SH-SY5Y (cell line): ENCODE data around the gene GPR139.

ENCODE experiments used
- GATA2 ChIP-seq: IDR thresholded peaks from 2 replicates; pipeline ENCODE4 v1.6.1; 2011; ENCODE audit warnings: mild to moderate bottlenecking, low read depth, low read length
- GATA3 ChIP-seq: IDR thresholded peaks from 2 replicates; pipeline ENCODE4 v1.6.1; 2011; ENCODE audit warnings: low read depth, mild to moderate bottlenecking, low read length, moderate library complexity

Gene GPR139

DNA sequence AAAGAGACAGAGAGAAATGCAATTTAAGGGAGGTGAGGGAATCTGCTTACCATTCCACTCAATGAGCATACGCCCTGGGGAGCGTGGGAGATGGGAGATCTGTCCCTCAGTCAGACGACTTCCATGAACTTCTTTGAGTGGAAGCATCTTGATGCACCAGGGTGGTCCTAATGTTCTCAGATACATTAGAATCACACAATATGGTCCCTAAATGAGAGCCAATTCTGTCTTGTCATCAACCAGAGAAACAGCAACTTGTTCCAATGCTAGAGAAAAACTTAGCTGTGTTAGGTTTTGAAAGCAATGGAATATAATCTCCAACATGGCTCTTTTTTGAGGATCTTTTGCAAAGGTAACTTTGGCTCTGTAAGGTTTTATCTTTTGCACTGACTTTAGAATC is 44.1 kb downstream of the GPR139 start:
- TF ChIP-seq GATA3 (no peak), GATA2 (no peak)

DNA sequence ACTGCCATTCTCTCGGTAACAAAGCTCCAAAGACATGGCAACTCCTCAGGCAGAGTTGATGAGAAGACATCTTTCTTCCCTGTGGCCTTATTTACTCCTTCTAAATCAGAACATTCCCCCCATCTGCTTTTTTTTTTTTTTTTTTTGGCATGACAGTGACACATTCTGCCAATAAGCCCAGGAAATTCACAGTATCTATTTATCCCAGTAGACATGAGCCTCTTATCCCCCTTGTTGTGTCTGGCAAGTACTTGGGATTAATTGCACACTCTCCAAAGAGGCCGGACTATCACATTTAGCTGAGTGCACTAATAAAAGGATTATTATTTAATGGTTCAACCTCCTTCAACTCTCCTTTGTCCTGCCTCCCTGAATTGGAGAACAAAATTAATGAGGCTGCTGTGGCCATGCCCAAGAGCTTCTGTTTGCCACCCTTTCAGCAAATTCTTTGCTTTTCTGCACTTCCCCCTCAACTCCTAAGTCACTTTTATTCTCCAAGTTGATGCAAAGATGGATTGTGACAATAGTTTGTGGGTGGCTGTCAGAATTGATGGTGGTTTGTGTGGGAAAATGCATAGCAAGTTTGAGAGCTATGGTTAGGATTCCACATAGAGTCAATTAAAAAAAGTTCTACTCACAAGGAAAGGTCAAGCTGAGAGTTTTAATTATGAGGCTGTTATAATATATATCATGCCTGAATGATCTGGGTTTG is 47.2 kb downstream of the GPR139 start:
- TF ChIP-seq GATA2 (no peak), GATA3 (no peak)

DNA sequence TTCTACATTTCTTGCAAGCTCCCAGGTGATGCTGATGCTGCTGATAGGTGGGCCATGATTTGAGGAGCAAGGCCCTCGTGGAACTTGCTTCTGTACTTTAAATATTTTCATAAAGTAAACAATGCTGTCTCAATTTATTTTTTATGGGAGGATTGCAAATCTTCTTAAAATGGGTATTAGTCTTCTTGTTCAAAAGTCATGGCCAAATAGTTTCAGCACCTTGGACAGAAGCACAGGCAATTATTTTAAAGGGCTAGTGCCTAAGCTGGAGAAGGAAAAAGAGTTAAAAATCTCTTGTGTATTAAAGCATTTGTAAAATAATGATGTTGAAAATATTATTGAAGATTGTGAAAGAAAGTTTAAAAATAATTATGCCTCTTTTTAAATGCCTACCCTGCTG is 50.5 kb downstream of the GPR139 start:
- TF ChIP-seq GATA2 (no peak), GATA3 (no peak)

DNA sequence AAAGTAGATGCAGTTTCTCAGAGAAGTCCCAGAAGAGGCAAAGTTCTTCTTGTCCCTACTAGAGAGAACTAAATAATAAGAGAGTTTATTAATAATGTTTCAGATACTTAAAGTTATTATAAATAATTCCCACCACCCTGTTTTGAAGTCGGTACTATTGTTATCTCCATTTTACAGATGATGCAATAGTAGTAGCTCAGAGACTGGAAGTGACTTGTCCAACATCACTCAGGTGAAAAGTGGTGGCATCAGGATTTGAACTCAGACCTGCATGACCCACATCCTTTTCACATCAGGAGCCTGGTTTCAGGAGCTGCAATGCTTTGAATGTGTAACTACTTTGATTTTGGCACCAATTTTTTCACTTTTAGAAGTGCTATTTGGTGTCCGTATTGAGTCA is 52.7 kb downstream of the GPR139 start:
- no peak for TF ChIP-seq GATA2
- no peak for TF ChIP-seq GATA3

DNA sequence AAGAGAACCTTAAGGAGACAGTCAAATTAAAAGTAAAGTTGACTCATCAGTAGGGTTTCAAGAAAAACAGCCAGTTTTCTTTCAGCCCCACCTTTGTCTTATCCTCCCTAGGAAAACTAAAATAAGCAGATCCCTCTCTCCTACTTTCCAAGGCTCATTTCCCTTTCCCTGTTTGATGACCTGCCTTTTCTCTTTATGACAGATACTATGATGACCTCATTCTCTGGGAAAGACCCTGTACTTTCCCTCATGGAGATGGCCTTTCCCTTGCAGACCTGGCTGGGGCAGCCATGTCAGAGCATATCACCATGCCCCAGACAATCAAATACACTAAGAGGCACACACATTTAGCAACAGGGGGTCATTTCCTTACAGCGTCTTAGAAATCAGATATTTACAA is 53.6 kb downstream of the GPR139 start:
- TF ChIP-seq GATA2 (no peak), GATA3 (no peak)

DNA sequence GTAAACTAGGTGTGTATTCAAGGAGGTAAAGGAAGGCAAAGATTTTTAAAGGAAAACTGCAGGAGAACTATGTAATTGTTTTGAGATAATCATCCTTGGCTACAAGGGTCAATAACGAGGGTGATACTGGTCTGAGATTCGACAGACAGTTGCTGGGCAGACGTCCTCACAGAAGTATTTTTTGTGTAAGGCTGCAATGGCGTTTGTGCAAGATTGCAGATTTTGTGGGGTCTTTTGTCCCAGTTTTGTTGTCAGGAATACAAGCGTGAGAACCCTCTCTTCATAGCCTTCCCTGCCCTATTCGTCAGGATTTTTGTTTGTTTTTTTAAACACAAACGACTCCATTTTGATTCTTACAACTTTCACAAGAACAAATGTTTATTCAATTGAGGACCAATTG is 57.5 kb downstream of the GPR139 start:
- TF ChIP-seq GATA3, result no peak
- no peak for TF ChIP-seq GATA2

DNA sequence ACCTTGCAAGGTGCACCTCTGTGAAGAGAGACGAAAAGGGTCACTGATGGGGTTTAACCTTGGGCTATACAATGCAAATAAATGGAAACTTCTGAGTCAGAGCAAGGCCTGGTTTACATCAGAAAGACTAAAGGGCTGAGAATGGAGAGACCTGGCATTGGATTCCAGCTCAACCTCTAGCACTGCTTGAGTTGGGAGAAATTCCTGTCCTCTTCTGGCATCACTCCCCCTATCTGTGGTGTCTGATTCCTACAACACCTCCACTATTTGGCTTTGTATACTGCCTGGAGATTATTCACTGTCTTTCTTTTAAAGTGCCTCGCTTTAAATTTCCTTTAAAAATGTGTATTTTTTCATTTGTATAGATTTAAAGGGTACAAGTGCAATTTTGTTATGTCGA is 68.8 kb downstream of the GPR139 start:
- TF ChIP-seq GATA2 (no peak), GATA3 (no peak)

DNA sequence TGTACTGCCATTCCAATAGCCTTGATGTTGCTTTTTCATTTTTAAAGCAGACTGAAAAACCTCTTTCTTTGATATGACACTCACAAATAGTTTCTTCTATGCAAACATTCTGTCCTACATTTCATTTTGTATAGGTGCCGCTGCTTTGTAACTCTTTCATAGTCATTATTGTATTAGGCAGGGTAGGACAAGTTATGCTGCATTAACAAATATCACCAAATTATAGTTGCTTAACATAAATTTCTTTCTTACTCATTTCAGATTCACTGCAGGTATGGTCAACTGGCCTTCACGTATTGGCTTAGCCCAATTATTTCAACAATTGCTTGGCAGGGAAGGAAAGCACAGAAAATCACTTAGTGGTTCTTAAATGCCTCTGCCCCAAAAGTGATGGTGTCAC is 70.8 kb downstream of the GPR139 start:
- TF ChIP-seq GATA3 (no peak), GATA2 (no peak)

DNA sequence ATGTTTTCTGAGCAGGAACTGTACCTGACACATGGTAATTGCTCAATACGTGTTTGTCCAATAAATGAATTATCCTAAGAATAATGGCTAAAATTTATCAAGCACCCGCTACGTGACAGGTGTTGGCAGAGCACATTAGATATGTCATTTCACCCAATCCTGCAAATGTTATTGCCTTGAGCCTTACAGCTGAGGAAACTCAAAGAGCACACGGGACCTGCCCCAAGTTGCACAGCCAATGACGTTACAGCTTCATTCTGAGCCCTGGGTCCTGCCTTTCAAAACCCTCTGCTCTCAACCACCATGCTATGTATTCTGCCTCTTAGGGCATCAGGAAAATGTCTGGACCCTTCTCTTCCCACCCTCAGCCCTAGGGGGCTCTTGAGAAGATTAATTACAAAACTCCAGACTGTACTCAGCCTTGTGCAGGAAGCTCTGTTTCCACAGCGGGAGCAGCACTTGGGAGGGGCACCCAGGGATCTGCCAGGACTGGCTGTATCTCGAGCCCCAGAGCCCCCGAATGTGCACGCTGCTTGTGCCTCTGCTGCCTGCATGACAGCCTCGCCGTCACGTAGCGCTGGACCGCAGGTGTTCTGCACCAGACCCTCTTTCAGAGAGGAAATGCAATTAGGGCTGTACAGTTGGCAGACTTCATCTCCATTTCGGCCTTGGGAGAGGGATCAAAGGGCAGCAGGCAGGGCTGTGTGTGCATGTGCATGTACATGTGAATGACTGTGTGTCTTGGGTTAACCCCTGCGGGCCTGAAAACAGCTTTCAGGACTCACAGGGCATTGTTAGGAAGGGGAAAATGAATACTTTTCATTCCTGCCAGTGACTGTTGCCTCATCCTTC is 71.6 kb downstream of the GPR139 start:
- TF ChIP-seq GATA2, result no peak
- TF ChIP-seq GATA3, result no peak

DNA sequence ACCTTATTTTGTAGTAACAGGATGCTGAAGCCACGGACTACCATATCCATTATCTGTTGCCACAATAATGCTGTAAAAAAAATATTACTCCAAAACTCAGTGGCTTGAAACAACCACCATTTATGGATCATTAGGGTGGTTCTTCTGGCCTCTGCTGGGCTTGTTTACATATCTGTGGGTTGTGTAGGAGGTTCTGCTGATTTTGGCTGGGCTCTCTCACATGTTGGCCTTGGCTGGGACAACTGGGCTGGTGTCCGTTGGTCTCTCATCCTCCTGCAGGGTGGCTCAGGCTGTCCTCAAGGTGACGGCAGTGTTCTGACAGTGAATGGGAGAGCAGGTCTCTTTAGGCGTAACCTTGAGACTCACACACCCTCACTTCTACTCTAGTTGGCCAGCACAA is 76.0 kb downstream of the GPR139 start:
- TF ChIP-seq GATA3 (no peak), GATA2 (no peak)

DNA sequence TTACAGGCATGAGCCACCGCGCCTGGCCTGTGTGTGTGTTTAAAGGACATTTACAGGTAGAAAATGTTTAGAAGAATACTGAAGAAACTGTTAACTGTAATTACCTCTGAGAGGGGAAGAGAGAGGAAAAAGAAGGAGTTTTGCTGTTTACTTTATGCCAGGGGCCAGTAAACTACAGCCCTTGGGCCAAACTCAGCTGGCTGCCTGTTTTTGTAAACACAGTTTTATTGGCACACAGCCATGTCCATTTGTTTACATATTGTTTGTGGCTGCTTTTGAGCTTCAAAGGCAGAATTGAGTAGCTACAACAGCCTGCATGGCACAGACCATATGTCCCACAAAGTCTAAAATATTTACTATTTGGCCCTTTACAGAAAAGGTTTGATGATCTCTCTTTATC is 76.4 kb downstream of the GPR139 start:
- no peak for TF ChIP-seq GATA3
- TF ChIP-seq GATA2, result no peak

DNA sequence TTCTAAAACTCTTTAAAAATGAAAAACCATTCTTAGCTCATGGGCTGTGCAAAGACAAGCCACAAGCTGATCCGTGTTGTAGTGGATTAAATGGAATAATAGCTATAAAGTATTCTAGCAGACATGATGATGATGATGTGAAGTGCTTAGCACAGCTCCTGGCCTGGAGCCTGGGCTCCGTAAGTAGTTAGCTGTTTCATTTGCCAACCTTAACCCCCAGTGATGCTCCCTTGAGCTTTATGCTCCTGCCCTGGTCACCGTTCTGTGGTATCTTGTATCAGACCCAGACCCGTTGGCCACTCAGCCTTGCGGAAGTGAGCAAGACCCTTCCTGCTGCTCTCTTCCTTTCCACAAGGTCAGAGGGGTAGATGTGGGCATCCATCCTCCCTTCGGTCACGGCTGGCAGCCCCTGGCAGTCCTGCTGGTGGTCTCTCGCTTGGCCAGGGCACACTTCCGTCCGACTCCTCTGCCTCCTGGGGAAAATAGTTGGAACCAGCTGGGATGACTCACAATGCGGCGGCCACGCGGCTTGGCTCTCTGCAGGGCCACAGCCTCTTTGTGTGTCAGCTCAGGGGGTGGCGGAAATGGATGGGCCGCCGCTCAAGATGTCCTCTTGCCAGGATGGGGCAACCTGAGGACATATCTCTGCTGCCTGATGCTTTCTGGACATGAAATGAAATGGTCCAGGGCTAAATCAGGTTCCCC is 79.1 kb downstream of the GPR139 start:
- no peak for TF ChIP-seq GATA3
- TF ChIP-seq GATA2, result no peak

DNA sequence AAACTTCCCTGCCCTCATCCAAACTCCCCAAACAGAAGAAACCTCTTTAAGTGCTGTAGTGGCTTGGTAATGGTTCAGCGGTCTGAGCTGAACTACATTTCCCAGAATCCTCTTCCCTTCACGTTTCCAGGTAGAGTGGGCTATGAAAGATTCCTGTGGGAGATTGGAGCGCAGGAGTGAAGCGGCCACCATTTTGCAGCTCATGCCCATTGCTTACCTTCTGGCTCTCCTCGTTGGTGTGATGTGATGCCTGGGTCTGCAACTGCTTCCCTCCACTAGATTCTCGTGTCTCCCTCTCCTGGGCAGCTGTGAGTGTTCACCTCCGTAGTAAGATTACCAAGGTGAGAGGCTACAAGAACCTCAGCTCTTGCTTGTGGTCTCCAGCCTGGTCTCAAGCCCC is 82.1 kb downstream of the GPR139 start:
- no peak for TF ChIP-seq GATA2
- no peak for TF ChIP-seq GATA3

DNA sequence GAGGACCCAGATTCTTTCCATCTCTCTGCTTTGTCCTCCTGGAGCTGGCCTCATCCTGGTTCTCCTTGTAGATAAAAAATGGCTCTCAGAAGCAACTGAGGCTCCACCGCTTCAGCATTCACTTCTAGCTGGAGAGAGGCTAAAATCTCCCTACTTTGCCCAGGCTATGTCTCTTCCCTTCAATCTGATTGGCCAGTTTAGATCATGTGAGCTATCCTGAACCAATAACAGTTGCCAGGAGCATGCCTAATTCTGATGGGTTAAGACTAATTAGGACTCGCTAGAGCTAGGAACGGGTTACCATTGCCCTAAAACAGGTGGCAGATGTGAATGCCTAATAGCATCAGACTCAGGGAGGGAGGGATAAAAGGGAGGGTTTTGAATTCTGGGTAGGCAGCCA is 89.6 kb downstream of the GPR139 start:
- TF ChIP-seq GATA2 (no peak), GATA3 (no peak)
